RWPE1 (cell line): ENCODE measurements around the gene TENM4.
A peak's percentile ranks its signal among the peaks of the same experiment; 100 is the strongest.

Experiments
- CTCF ChIA-PET: fragments of 350-600 bp; sonication (Branson Sonifier 250); formaldehyde crosslinking; extraction: SDS; loops from one replicate; lab custom pipeline; 2021; lab: Yijun Ruan, JAX
- POLR2A ChIA-PET: fragments of 400-600 bp; formaldehyde crosslinking; extraction: SDS; loops from one replicate; lab custom pipeline; 2020; ENCODE audit warnings: antibody characterized with exemption; ENCODE audit not compliant: low non-redundant PET; lab: Yijun Ruan, JAX
- DNase-seq: peaks from one replicate; pipeline ENCODE4 v3.0.0; 2012; ENCODE audit warnings: low spot score
- H3K27ac ChIP-seq: fragments of 450-650 bp; 2 replicates; pipeline ENCODE4 v1.5.1; 2017
- TF ChIP-seq, protein P1 (sequence below): fragments of 450-650 bp; conservative IDR thresholded peaks from 2 replicates; pipeline ENCODE4 v1.5.1; 2017; ENCODE audit warnings: low read depth, mild to moderate bottlenecking

Gene TENM4

DNA sequence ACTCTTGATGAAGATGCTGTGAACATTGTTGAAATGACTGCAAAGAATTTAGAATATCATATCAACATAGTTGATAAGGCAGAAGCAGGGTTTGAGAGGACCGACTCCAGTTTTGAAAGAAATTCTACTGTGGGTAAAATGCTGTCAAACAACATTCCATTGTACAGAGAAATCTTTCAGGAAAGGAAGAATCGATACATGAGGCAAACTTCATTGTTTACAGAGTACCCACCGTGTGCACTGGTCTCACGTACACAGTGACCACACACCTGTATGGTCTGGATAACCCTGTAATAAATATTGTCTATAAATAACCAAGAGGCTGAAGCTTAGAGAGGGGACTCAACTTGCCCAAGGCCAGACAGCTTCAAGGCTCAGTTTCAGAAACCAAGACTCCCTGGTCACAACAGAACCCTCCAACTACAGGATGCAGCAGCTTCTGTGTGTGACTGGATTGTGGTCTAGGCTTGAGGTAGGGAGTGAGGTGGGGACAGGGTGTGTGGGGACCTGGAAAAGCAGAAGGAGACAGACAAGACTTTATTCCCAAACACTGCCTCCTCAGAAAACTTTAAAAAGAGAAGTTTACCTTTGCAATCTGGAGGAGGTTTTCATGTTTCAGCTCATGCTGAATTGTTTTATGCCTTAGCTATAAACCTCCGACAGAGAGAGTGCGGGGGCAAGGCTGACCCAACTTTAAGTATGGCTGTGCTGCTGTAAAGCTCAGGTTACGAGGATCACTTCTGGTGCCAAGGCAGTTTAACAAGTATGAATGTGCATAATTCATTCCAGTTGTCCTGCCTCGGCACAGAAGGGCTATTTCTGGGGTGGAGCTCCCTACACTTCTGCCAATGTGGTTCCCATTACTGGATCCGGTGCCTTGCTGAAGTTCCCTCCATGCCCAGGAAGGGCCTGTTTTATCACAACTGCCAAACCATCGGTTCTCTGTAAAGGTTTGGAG, 493.6 kb downstream of the TENM4 start:
- no peak for DNase-seq
- ChIA-PET POLR2A (no interaction called here), CTCF (interaction anchor here (0.6 kb wide), 1 partner anchor 63 kb away, joined by 3 read pairs; no protein-coding TSS in a partner anchor)
- H3K27ac ChIP-seq = no peak overlapping the region
- TF ChIP-seq, protein P1, sequence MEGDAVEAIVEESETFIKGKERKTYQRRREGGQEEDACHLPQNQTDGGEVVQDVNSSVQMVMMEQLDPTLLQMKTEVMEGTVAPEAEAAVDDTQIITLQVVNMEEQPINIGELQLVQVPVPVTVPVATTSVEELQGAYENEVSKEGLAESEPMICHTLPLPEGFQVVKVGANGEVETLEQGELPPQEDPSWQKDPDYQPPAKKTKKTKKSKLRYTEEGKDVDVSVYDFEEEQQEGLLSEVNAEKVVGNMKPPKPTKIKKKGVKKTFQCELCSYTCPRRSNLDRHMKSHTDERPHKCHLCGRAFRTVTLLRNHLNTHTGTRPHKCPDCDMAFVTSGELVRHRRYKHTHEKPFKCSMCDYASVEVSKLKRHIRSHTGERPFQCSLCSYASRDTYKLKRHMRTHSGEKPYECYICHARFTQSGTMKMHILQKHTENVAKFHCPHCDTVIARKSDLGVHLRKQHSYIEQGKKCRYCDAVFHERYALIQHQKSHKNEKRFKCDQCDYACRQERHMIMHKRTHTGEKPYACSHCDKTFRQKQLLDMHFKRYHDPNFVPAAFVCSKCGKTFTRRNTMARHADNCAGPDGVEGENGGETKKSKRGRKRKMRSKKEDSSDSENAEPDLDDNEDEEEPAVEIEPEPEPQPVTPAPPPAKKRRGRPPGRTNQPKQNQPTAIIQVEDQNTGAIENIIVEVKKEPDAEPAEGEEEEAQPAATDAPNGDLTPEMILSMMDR = no peak

DNA sequence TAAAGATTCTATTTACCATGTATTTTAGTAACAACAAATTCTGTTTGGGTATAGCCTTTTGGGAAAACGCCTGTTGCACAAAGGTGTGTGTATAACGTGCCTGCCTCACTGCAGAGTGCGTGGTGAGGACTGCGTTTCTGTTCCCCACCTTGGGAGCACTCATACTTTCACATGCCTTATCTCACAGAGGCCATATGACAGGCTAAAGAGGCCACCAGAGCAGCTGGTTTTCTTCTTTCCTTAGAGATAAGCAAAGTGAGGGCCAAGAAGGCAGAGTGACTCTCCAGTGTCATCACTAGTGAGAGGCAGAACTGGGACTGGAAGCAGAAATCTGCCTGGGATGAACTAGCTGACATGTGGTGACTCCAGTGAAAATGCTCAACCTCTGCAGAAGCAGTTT, 497.0 kb downstream of the TENM4 start:
- ChIA-PET POLR2A (no interaction called here), CTCF (interaction anchor here (0.6 kb wide), 1 partner anchor 112 kb away, joined by 3 read pairs; no protein-coding TSS in a partner anchor)
- TF ChIP-seq, protein P1 = no peak
- H3K27ac ChIP-seq = no peak overlapping the region
- no peak for DNase-seq

DNA sequence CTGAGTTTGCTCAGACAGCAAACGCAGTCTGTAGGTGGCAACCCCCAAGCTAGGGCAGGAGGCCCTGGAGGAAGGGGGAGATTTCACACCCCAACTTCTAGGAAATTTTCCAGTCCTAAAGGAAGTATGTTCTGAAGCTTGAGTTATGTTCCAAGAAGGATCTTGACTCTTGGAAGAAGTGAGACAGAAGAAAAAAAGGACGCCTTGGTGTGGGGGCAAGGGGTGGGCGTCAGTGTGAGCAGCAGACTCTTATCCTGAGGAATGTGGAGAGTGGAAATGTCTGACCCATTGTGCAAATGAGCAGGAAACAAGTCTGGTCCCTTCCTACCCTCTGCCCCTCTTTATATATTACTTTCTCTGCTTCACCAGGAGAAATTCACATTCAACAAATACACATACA, 497.7 kb downstream of the TENM4 start:
- no peak for DNase-seq
- CTCF ChIA-PET = no interaction called here
- no peak overlapping the region for H3K27ac ChIP-seq
- TF ChIP-seq, protein P1 = no peak
- POLR2A ChIA-PET = no interaction called here

DNA sequence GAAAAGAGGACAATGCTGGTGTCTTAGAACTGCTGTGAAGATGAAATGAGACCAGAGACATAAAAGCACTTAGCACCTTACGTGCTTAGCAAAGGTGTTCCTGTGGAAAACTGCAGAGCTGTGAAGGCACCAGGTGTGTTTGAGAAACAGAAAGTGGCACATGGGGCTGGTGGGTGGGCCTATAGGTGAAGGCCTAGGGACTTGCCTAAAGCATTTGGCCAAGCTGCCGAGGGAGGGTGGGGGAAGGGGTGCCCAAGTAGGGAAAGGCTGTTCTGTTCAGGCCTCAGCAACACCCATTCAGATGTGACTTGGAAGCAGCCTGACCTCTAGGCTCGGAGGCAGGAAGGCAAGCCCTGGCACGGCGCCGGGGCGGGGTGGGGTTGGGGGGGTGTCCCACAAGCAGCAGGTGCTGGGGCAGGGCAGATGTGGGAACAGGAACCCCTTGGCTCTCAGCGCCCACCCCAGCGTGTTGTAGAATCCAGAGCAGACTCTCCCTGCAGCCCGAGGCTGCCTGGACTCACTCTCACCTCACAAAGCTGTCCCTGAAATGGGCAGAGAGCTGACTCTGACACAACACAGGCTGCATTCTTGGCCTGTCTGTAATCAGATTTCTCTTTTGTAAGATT, 499.5 kb downstream of the TENM4 start:
- peak overlapping the region; percentile 22; the same call in 1 of the 2 replicates for H3K27ac ChIP-seq
- no peak for DNase-seq
- CTCF ChIA-PET = interaction anchor here (0.6 kb wide), 1 partner anchor 520 kb away, joined by 3 read pairs; no protein-coding TSS in a partner anchor
- TF ChIP-seq, protein P1 = no peak
- POLR2A ChIA-PET = no interaction called here

DNA sequence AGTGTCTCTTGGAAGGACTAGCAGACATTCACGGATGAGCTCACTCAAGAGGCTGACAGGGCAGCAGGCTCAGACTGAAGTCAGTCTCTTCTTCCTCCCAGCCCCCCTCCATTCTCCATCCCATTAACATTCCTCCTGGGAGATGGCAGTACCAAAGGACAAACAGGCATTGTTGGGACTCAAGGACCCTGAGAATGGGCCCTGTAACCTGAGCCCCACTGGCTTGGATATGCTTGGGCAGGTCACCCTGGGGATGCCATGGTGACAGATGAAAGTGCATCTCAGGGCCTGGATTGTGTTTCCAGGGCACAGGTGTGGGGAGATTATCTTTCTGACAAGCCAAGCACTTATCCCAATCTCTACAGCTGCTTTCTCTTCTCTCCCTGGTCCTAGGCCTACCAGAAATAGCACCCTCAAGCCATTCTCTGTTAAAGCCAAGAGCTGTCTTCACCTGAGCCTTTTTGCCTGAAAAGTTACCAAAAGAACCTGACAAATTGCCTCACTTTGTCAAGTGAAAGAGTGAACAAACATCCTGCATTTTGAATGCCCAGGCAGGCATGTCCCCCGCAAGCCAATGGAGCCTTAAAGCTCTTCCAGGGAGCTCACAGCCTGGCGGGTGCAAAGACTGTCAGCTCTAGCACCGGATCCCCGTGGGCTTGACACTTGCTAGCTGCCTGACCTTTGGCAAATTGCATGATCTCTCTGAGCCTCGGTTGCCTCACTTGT, 500.2 kb downstream of the TENM4 start:
- TF ChIP-seq, protein P1 = no peak
- ChIA-PET CTCF (no interaction called here), POLR2A (no interaction called here)
- peak overlapping the region; percentile 22; the same call in 1 of the 2 replicates for H3K27ac ChIP-seq
- DNase-seq = no peak

DNA sequence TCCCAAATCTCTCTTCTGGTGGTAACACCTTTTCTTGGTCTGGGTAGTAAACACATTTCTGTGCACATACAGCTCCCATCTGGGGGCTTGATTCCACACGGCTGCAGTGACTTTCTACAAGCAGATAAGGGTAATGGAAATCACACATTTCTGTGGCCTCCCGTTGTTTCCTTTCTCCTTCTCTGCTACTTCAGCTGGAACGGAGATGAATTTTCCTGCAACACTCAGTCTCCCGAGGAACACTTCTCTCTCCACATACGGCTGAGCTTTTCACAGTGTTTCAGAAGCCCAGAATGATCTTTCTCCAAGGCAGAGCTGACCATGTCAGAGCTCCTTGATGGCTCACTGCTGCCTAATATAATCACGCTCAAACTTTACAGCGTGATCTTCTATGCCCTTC, 501.9 kb downstream of the TENM4 start:
- H3K27ac ChIP-seq = no peak overlapping the region
- POLR2A ChIA-PET = no interaction called here
- DNase-seq = no peak
- CTCF ChIA-PET = no interaction called here
- TF ChIP-seq, protein P1 = no peak
